K562 (cell line): ENCODE measurements around the gene RXRB. TPM values are rescaled to one million over a fixed set of nuclear protein-coding genes. Genes with fewer than 3 reads are reported as not detected.

Experiments used
- ATAC-seq: fragments of 200-7000 bp; cut with Tn5 transposase; 3 replicates; pipeline ENCODE4 v1.9.1; 2020; ENCODE audit warnings: moderate library complexity
- BruUV-seq: library from RNA; stranded (reverse); fragments of 400-500 nt; replicated peaks from 2 replicates; lab custom pipeline; 2021; lab: Mats Ljungman, UMichigan
- CTCF ChIA-PET: fragments of 300-600 bp; formaldehyde crosslinking; extraction: SDS; loops from one replicate; lab custom pipeline; 2021; ENCODE audit warnings: low intra/inter-chr PET ratio; lab: Yijun Ruan, JAX
- POLR2A ChIA-PET: fragments of 300-600, 350-650 bp; sonication (Branson Sonifier 250); formaldehyde crosslinking; extraction: SDS; loops from one replicate; lab custom pipeline; 2021; ENCODE audit warnings: antibody characterized with exemption, inconsistent platforms; lab: Yijun Ruan, JAX
- DNase-seq, 4 experiments: peaks; one replicate each; pipeline versions ENCODE4 v3.0.0 to v3.0.0-alpha.2; 2011 to 2018; ENCODE audit warnings: low spot score in 3 of 4, mixed read lengths in 3 of 4; ENCODE audit errors: extremely low read depth in 1 of 4
- FAIRE-seq: peaks from 2 replicates; lab custom pipeline; 2011; peaks lifted over from hg19 to GRCh38; lab: Jason Lieb, UNC
- H2AFZ ChIP-seq: 2 replicates; pipeline ENCODE4 v1.6.0; 2011; ENCODE audit warnings: low read depth, low read length, control low read depth, inconsistent platforms
- H3K27ac ChIP-seq: fragments of 200-600 bp; 3 replicates; pipeline ENCODE4 v1.8.0; 2011; ENCODE audit warnings: low read depth, mild to moderate bottlenecking, control low read depth, inconsistent platforms, low read length, moderate library complexity, mixed read lengths; ENCODE audit errors: extremely low read depth
- H3K27me3 ChIP-seq, 2 experiments: fragments of 300-600 bp in 1 of 2; 2 replicates in 1 of 2; 3 replicates in 1 of 2; pipeline versions ENCODE4 v1.6.0 to v1.8.0; 2011; ENCODE audit warnings: inconsistent platforms in 2 of 2, low read length in 2 of 2, mild to moderate bottlenecking in 1 of 2, mixed read lengths in 1 of 2, moderate library complexity in 1 of 2; ENCODE audit not compliant: control insufficient read depth in 2 of 2, insufficient read depth in 2 of 2
- H3K36me3 ChIP-seq: fragments of 300-600 bp; 3 replicates; pipeline ENCODE4 v1.8.0; 2011; ENCODE audit warnings: mild to moderate bottlenecking, low read length, inconsistent platforms; ENCODE audit not compliant: control insufficient read depth, insufficient read depth
- H3K4me1 ChIP-seq, 2 experiments: fragments of 200-600 bp in 1 of 2; replicated peaks in 1 of 2; 2 replicates in 1 of 2; 3 replicates in 1 of 2; pipeline versions ENCODE4 v1.5.1 to v1.8.0; 2011; ENCODE audit warnings: inconsistent platforms in 2 of 2, low read length in 2 of 2, mild to moderate bottlenecking in 1 of 2, mixed read lengths in 1 of 2, moderate library complexity in 1 of 2; ENCODE audit not compliant: control insufficient read depth in 2 of 2, insufficient read depth in 2 of 2
- H3K4me2 ChIP-seq: 2 replicates; pipeline ENCODE4 v1.6.1; 2011; ENCODE audit warnings: low read length, control low read depth, inconsistent platforms, mixed read lengths; ENCODE audit not compliant: insufficient read depth
- H3K4me3 ChIP-seq: fragments of 200-600 bp; sonication (generic), shearing (Covaris generic); 2 replicates; pipeline ENCODE4 v1.5.1; 2016; ENCODE audit warnings: control low read depth, inconsistent platforms
- H3K79me2 ChIP-seq: fragments of 200-600 bp; 3 replicates; pipeline ENCODE4 v1.8.0; 2011; ENCODE audit warnings: low read length, inconsistent platforms; ENCODE audit not compliant: control insufficient read depth, insufficient read depth
- H3K9ac ChIP-seq, 2 experiments: 2 replicates each; pipeline versions ENCODE4 v1.6.0 to v1.6.1; 2011; ENCODE audit warnings: low read depth in 2 of 2, low read length in 2 of 2, control low read depth in 1 of 2, inconsistent platforms in 1 of 2, mild to moderate bottlenecking in 1 of 2, mixed read lengths in 1 of 2; ENCODE audit not compliant: insufficient read depth in 1 of 2
- H3K9me1 ChIP-seq: one replicate; pipeline ENCODE4 v1.6.0; 2011; ENCODE audit warnings: inconsistent platforms, mild to moderate bottlenecking, low read length, moderate library complexity; ENCODE audit not compliant: control insufficient read depth, insufficient read depth
- H3K9me3 ChIP-seq: replicated peaks from 2 replicates; pipeline ENCODE4 v1.5.1; 2011; ENCODE audit warnings: low read depth, low read length, inconsistent platforms; ENCODE audit not compliant: control insufficient read depth, insufficient read depth
- H4K20me1 ChIP-seq: replicated peaks from 2 replicates; pipeline ENCODE4 v1.6.1; 2011; ENCODE audit warnings: low read length, inconsistent platforms, mixed read lengths; ENCODE audit not compliant: control insufficient read depth, insufficient read depth
- BRF1 ChIP-seq: IDR thresholded peaks from 3 replicates; pipeline ENCODE4 v1.6.1; 2011; ENCODE audit warnings: borderline replicate concordance, mild to moderate bottlenecking; ENCODE audit not compliant: insufficient read length; ENCODE audit errors: extremely low read depth
- CBFA2T2 ChIP-seq: fragments of 450-650 bp; conservative IDR thresholded peaks from 2 replicates; pipeline ENCODE4 v1.6.1; 2017; ENCODE audit warnings: mild to moderate bottlenecking
- DNMT1 ChIP-seq: fragments of 450-650 bp; IDR thresholded peaks from 2 replicates; pipeline ENCODE4 v1.6.1; 2016; ENCODE audit warnings: antibody characterized with exemption, mild to moderate bottlenecking
- ELF2 ChIP-seq: fragments of 250-450 bp; sonication (Bioruptor Pico); IDR thresholded peaks from 2 replicates; pipeline ENCODE4 v1.5.0; 2021; ENCODE audit warnings: mild to moderate bottlenecking
- ETV1 ChIP-seq: fragments of 450-650 bp; conservative IDR thresholded peaks from 2 replicates; pipeline ENCODE4 v1.6.1; 2016; ENCODE audit warnings: missing genetic modification characterization, control low read depth, low read depth, missing compliant biosample characterization
- L3MBTL2 ChIP-seq: fragments of 450-650 bp; IDR thresholded peaks from 2 replicates; pipeline ENCODE4 v1.6.1; 2016; ENCODE audit warnings: mild to moderate bottlenecking, moderate library complexity
- PML ChIP-seq: IDR thresholded peaks from 2 replicates; pipeline ENCODE4 v1.6.1; 2012; ENCODE audit warnings: low read length, inconsistent platforms
- WGBS: fragments of 100-300 bp; shearing (Covaris generic); methylation state at CpG from one replicate; pipeline ENCODE4 v1.1.6; 2016; ENCODE audit warnings: low coverage, mixed read lengths; ENCODE audit not compliant: insufficient coverage; ENCODE audit errors: missing lambda C conversion rate; 5-methylcytosine and 5-hydroxymethylcytosine counted together
- in situ Hi-C: fragments of 300-500 bp; cut with MboI; formaldehyde crosslinking; loops from 4 replicates; pipeline ENCODE4 v1.15.0; 2018; ENCODE audit warnings: inconsistent platforms, mixed read lengths
- intact Hi-C: fragments of 100-400 bp; cut with micrococcal nuclease; formaldehyde crosslinking; loops from 2 replicates; pipeline ENCODE4 v1.14.2; 2022
- polyA plus RNA-seq, 8 experiments: library from polyadenylated mRNA; depleted of rRNA in 4 of 8; stranded (reverse) in 5 of 8; unstranded in 3 of 8; fragments of >200 nt; fragmentation: Nextera tagmentation in 2 of 8; fragmentation: Illumina TruSeq in 1 of 8; extraction: Ambion mirVana in 2 of 8; extraction: Trizol in 1 of 8; gene quantifications; 2 replicates each; pipeline versions ENCODE4 v1.2.1 to v1.2.3, GENCODE V29; 2011 to 2014; ENCODE audit warnings: inconsistent platforms in 1 of 8, missing spikeins in 1 of 8
- total RNA-seq, 7 experiments: library from RNA; depleted of rRNA in 6 of 7; stranded (reverse); fragments of >200 nt in 6 of 7; fragmentation: Illumina TruSeq in 2 of 7; extraction: Trizol in 2 of 7; gene quantifications; 2 replicates each; pipeline versions ENCODE4 v1.2.1 to v1.2.3, GENCODE V29; 2011 to 2021; ENCODE audit warnings: low replicate concordance in 1 of 7
- TF ChIP-seq, protein P1 (sequence below): fragments of 250-450 bp; sonication (Bioruptor Pico); IDR thresholded peaks from 2 replicates; pipeline ENCODE4 v1.5.0; 2021; ENCODE audit warnings: mild to moderate bottlenecking, borderline replicate concordance
- TF ChIP-seq, protein P2 (sequence below): fragments of 450-650 bp; formaldehyde crosslinking; conservative IDR thresholded peaks from 2 replicates; pipeline ENCODE4 v1.4.0; 2022; ENCODE audit warnings: mild to moderate bottlenecking, missing genetic modification characterization
- TF ChIP-seq, protein P3 (sequence below): fragments of 450-650 bp; formaldehyde crosslinking; IDR thresholded peaks from 2 replicates; pipeline ENCODE4 v1.4.0; 2020; ENCODE audit warnings: mild to moderate bottlenecking, moderate library complexity

The RXRB gene
- total and polyA plus RNA-seq, 9 of the 15 experiments (the other 6 are each of a cell fraction or from before 2014, with no cell fraction given), result 0.76 to 35.5 (median 18.4) TPM

DNA sequence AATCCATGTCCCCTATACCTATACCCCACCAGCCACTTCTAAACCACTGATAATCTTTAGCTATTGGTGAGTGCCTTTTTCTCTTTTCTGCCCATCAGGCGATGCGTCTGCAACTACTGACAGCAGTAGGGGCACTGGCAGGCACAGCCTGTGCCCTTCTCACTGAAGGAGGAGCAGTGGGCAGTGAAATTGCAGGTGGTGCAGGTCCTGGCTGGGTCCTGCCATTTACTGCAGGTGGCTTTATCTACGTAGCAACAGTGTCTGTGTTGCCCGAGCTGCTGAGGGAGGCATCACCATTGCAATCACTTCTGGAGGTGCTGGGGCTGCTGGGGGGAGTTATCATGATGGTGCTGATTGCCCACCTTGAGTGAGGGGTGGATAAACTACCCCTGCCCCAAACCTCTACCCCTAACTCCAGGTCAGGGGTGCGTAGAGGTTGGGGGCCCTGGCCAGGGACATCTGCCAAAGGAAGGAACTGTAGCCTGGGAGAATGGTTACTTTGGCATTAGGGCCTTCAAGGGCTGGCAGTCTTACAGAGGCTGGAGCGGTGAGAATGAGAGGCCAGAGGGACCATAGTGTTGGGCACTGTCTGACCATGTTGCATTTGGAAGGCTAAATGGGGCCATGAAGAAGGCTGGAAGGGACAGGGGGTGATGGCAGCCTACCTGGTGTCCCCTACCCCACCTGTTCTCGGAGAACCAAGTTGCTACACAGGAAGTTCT, 3.1 kb upstream of the RXRB start:
- no TSS peak for BruUV-seq
- H3K9me3 ChIP-seq, result no peaks in the 10 kb centered on the region
- in situ Hi-C loops, result no loop called here
- TF ChIP-seq CBFA2T2 (no peak), ELF2 (no peak), BRF1 (no peak), ETV1 (tag) (no peak), DNMT1 (no peak), L3MBTL2 (no peak), PML (no peak)
- TF ChIP-seq, protein P1, sequence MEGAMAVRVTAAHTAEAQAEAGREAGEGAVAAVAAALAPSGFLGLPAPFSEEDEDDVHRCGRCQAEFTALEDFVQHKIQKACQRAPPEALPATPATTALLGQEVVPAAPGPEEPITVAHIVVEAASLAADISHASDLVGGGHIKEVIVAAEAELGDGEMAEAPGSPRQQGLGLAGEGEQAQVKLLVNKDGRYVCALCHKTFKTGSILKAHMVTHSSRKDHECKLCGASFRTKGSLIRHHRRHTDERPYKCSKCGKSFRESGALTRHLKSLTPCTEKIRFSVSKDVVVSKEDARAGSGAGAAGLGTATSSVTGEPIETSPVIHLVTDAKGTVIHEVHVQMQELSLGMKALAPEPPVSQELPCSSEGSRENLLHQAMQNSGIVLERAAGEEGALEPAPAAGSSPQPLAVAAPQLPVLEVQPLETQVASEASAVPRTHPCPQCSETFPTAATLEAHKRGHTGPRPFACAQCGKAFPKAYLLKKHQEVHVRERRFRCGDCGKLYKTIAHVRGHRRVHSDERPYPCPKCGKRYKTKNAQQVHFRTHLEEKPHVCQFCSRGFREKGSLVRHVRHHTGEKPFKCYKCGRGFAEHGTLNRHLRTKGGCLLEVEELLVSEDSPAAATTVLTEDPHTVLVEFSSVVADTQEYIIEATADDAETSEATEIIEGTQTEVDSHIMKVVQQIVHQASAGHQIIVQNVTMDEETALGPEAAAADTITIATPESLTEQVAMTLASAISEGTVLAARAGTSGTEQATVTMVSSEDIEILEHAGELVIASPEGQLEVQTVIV, result no peak
- TF ChIP-seq, protein P2, sequence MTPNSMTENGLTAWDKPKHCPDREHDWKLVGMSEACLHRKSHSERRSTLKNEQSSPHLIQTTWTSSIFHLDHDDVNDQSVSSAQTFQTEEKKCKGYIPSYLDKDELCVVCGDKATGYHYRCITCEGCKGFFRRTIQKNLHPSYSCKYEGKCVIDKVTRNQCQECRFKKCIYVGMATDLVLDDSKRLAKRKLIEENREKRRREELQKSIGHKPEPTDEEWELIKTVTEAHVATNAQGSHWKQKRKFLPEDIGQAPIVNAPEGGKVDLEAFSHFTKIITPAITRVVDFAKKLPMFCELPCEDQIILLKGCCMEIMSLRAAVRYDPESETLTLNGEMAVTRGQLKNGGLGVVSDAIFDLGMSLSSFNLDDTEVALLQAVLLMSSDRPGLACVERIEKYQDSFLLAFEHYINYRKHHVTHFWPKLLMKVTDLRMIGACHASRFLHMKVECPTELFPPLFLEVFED (CRISPR knock-in tag), result no peak
- TF ChIP-seq, protein P3, sequence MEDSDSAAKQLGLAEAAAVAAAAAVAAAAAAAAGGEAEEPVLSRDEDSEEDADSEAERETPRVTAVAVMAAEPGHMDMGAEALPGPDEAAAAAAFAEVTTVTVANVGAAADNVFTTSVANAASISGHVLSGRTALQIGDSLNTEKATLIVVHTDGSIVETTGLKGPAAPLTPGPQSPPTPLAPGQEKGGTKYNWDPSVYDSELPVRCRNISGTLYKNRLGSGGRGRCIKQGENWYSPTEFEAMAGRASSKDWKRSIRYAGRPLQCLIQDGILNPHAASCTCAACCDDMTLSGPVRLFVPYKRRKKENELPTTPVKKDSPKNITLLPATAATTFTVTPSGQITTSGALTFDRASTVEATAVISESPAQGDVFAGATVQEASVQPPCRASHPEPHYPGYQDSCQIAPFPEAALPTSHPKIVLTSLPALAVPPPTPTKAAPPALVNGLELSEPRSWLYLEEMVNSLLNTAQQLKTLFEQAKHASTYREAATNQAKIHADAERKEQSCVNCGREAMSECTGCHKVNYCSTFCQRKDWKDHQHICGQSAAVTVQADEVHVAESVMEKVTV, result no peak
- TF ChIP-seq, all 486 proteins: peak for 0
- Histone ChIP-seq H3K9ac (peak overlapping the region in 1 of 2 experiments; percentile 38; a peak in 1 of 4 replicates), H3K27ac (peak overlapping the region; percentile 4; the same call in 1 of the 3 replicates), H3K4me3 (peak overlapping the region; percentile 62; the same call in 1 of the 2 replicates), H3K79me2 (peaks cover 76% of the 10 kb centered on the region), H4K20me1 (peaks cover 16% of the 10 kb centered on the region; the same call in 1 of the 2 replicates), H3K27me3 (no peaks in the 10 kb centered on the region), H3K4me2 (peak overlapping the region; percentile 40; the same call in 1 of the 2 replicates), H2AFZ (no peak overlapping the region), H3K36me3 (peaks cover 36% of the 10 kb centered on the region), H3K4me1 (peaks cover 42 to 65% of the 10 kb centered on the region in 2 experiments), H3K9me1 (peaks cover 3% of the 10 kb centered on the region)
- POLR2A ChIA-PET, result interaction anchor here (0.6 to 1.8 kb wide), 5 partner anchors 8 to 46 kb away, joined by 3 to 9 read pairs (median 4); no protein-coding TSS in a partner anchor
- no peak for DNase-seq
- ATAC-seq, result no peak
- FAIRE-seq, result no peak
- intact Hi-C loops, result loop anchor here (2.0 to 5.0 kb wide), 2 partner anchors 215 to 1071 kb away; partner anchors contain the start of genes CUTA and FKBPL
- CTCF ChIA-PET, result no interaction called here
- WGBS, result 81% methylated on average over 7 of the region's 7 CpGs
